KMS-11 (cell line): ENCODE measurements around the gene MAP3K20.

Experiments
- H2AFZ ChIP-seq: fragments of 200-600 bp; sonication (generic); 2 replicates; pipeline ENCODE4 v1.6.1; 2016; ENCODE audit warnings: antibody characterized with exemption, mixed run types, low read depth
- H3K27ac ChIP-seq: fragments of 200-600 bp; sonication (generic); 2 replicates; pipeline ENCODE4 v1.6.1; 2016; ENCODE audit warnings: mild to moderate bottlenecking, mixed run types
- H3K27me3 ChIP-seq: fragments of 200-600 bp; sonication (generic); 2 replicates; pipeline ENCODE4 v1.6.1; 2017; ENCODE audit warnings: mild to moderate bottlenecking, low read depth, mixed run types, moderate library complexity; ENCODE audit not compliant: insufficient read depth
- H3K36me3 ChIP-seq: fragments of 200-600 bp; sonication (generic); 2 replicates; pipeline ENCODE4 v1.6.1; 2017; ENCODE audit warnings: mild to moderate bottlenecking, mixed run types; ENCODE audit not compliant: insufficient read depth
- H3K4me1 ChIP-seq: fragments of 200-600 bp; sonication (generic); 2 replicates; pipeline ENCODE4 v1.6.1; 2016; ENCODE audit warnings: mild to moderate bottlenecking, low read depth, mixed run types; ENCODE audit not compliant: poor library complexity, severe bottlenecking
- H3K4me2 ChIP-seq: fragments of 200-600 bp; sonication (generic); 2 replicates; pipeline ENCODE4 v1.7.0; 2016; ENCODE audit warnings: mild to moderate bottlenecking, mixed run types
- H3K4me3 ChIP-seq: fragments of 200-600 bp; sonication (generic); IDR thresholded peaks from 2 replicates; pipeline ENCODE4 v1.6.1; 2017; ENCODE audit warnings: low read depth, low read length, mixed read lengths; ENCODE audit not compliant: insufficient read depth
- H3K79me2 ChIP-seq: fragments of 200-600 bp; sonication (generic); 2 replicates; pipeline ENCODE4 v1.6.1; 2016; ENCODE audit warnings: low read depth, mixed run types; ENCODE audit not compliant: insufficient read depth
- H3K9ac ChIP-seq: fragments of 200-600 bp; sonication (generic); 2 replicates; pipeline ENCODE4 v1.6.1; 2016; ENCODE audit warnings: mild to moderate bottlenecking, mixed run types
- H4K20me1 ChIP-seq: fragments of 200-600 bp; sonication (generic); 2 replicates; pipeline ENCODE4 v1.6.1; 2016; ENCODE audit warnings: mild to moderate bottlenecking, mixed run types; ENCODE audit not compliant: insufficient read depth
- CTCF ChIP-seq: fragments of 200-600 bp; sonication (generic); conservative IDR thresholded peaks from 2 replicates; pipeline ENCODE4 v1.6.1; 2017; ENCODE audit warnings: low read depth, mild to moderate bottlenecking, antibody characterized with exemption, low read length, moderate library complexity, mixed read lengths

MAP3K20 gene

GRCh38 chr2:173196080-173196479, 120.4 kb downstream of the MAP3K20 start:
- no peak overlapping the region for H3K27ac ChIP-seq
- no peak overlapping the region for H3K4me2 ChIP-seq
- H3K4me1 ChIP-seq: no peaks in the 10 kb centered on the region
- no peaks in the 10 kb centered on the region for H3K79me2 ChIP-seq
- H3K4me3 ChIP-seq: no peak overlapping the region
- H3K27me3 ChIP-seq: no peaks in the 10 kb centered on the region
- no peak overlapping the region for H3K9ac ChIP-seq
- no peak overlapping the region for H2AFZ ChIP-seq
- TF ChIP-seq CTCF: no peak
- H3K36me3 ChIP-seq: no peaks in the 10 kb centered on the region; the same call in 1 of the 2 replicates
- no peaks in the 10 kb centered on the region for H4K20me1 ChIP-seq

GRCh38 chr2:173196638-173197037, 121.0 kb downstream of the MAP3K20 start:
- H4K20me1 ChIP-seq: no peaks in the 10 kb centered on the region
- no peaks in the 10 kb centered on the region for H3K79me2 ChIP-seq
- TF ChIP-seq CTCF: no peak
- no peak overlapping the region for H3K4me2 ChIP-seq
- H3K9ac ChIP-seq: no peak overlapping the region
- H3K4me3 ChIP-seq: no peak overlapping the region
- H3K4me1 ChIP-seq: no peaks in the 10 kb centered on the region
- no peak overlapping the region for H2AFZ ChIP-seq
- H3K27me3 ChIP-seq: no peaks in the 10 kb centered on the region
- H3K27ac ChIP-seq: no peak overlapping the region
- H3K36me3 ChIP-seq: no peaks in the 10 kb centered on the region; the same call in 1 of the 2 replicates

GRCh38 chr2:173198327-173198726, 122.7 kb downstream of the MAP3K20 start:
- Histone ChIP-seq H3K4me1 (no peaks in the 10 kb centered on the region), H3K4me3 (no peak overlapping the region), H3K79me2 (no peaks in the 10 kb centered on the region), H2AFZ (no peak overlapping the region), H3K36me3 (no peaks in the 10 kb centered on the region; the same call in 1 of the 2 replicates), H3K27ac (no peak overlapping the region), H3K27me3 (no peaks in the 10 kb centered on the region), H3K9ac (no peak overlapping the region), H4K20me1 (no peaks in the 10 kb centered on the region), H3K4me2 (no peak overlapping the region)
- no peak for TF ChIP-seq CTCF

GRCh38 chr2:173199294-173199693, 123.6 kb downstream of the MAP3K20 start:
- Histone ChIP-seq H3K27ac (no peak overlapping the region), H3K36me3 (no peaks in the 10 kb centered on the region; the same call in 1 of the 2 replicates), H3K27me3 (no peaks in the 10 kb centered on the region), H3K4me1 (no peaks in the 10 kb centered on the region), H4K20me1 (no peaks in the 10 kb centered on the region), H3K4me3 (no peak overlapping the region), H2AFZ (no peak overlapping the region), H3K4me2 (no peak overlapping the region), H3K9ac (no peak overlapping the region), H3K79me2 (no peaks in the 10 kb centered on the region)
- TF ChIP-seq CTCF: no peak
